ENCODE data around the gene SLC8A2. TPM values are rescaled to one million over a fixed set of nuclear protein-coding genes. Genes with fewer than 3 reads are reported as not detected.
"Not testable (repeated sequence)": the region's sequence is repeated elsewhere in the genome, so short reads cannot be mapped to it uniquely, and the experiment has no call there.

The SLC8A2 gene
- total and polyA plus RNA-seq, 8 donors, result 0.06 to 0.34 (median 0.20) TPM; not detected in 1

GRCh38 chr19:47487551-47488515 lies 16.1 kb upstream of the SLC8A2 start:
- ATAC-seq (no peak), DNase-seq (peak in 1 of 4 donors; percentile 41)
- Histone ChIP-seq H3K27ac (no peak overlapping the region), H3K4me3 (no peak overlapping the region), H3K36me3 (peaks cover 0 to 64% of the 10 kb centered on the region in 2 donors), H3K4me1 (peaks cover 5 to 20% of the 10 kb centered on the region in 2 donors), H3K27me3 (no peaks in the 10 kb centered on the region), H3K9me3 (no peaks in the 10 kb centered on the region)
- TF ChIP-seq, protein P1, sequence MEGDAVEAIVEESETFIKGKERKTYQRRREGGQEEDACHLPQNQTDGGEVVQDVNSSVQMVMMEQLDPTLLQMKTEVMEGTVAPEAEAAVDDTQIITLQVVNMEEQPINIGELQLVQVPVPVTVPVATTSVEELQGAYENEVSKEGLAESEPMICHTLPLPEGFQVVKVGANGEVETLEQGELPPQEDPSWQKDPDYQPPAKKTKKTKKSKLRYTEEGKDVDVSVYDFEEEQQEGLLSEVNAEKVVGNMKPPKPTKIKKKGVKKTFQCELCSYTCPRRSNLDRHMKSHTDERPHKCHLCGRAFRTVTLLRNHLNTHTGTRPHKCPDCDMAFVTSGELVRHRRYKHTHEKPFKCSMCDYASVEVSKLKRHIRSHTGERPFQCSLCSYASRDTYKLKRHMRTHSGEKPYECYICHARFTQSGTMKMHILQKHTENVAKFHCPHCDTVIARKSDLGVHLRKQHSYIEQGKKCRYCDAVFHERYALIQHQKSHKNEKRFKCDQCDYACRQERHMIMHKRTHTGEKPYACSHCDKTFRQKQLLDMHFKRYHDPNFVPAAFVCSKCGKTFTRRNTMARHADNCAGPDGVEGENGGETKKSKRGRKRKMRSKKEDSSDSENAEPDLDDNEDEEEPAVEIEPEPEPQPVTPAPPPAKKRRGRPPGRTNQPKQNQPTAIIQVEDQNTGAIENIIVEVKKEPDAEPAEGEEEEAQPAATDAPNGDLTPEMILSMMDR (IDR thresholded peaks at IDR 0.05), result no peak
- intact Hi-C loops (cut with DNase I), result no loop called here

DNA sequence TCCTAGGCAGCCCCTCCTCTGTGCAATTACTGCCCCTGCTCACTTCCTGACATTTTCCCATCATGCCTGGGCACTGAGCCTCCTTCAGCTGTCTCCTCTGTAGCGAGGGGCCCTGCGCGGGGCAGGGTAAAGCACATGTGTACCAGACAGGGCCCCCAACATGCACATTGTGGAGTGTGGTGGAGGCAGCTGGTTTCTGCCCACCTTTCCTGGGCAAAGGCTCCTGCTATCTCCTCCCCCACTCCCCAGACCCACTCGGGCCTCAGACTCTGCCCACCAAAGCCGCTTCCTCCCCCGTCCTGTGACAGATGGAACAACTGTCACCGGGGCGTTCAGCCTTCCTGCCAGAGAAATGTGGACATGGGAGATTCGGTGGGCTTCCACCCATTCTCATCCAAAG lies 15.2 kb upstream of the SLC8A2 start:
- no peak overlapping the region for H3K27ac ChIP-seq

DNA sequence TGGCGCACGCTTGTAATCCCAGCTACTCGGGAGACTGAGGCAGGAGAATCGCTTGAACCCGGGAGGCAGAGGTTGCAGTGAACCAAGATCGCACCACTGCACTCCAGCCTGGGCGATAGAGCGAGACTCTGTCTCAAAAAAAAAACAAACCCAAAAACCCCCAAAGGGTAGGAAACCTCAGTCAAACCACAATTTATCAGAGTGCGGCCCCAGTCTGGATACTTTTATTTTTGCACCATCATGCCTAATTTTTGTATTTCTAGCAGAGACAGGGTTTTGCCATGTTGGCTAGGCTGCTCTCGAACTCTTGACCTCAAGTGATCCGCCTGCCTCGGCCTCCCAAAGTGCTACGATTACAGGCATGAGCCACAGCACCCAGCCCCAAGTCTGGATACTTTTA lies 14.5 kb upstream of the SLC8A2 start:
- ATAC-seq; intact Hi-C loops (cut with DNase I); H3K9me3 ChIP-seq; H3K27ac ChIP-seq; DNase-seq; H3K27me3 ChIP-seq; H3K4me3 ChIP-seq: not testable (repeated sequence)
- Histone ChIP-seq H3K36me3 (peaks cover 0 to 48% of the 10 kb centered on the region in 2 donors), H3K4me1 (peaks cover 5 to 20% of the 10 kb centered on the region in 2 donors)

More for the DNA sequence above, 15.2 kb upstream of the SLC8A2 start:
- peak in 1 of 4 donors; percentile 39 for DNase-seq
- Histone ChIP-seq H3K9me3 (no peaks in the 10 kb centered on the region), H3K36me3 (peaks cover 0 to 55% of the 10 kb centered on the region in 2 donors), H3K27me3 (no peaks in the 10 kb centered on the region), H3K4me3 (no peak overlapping the region), H3K4me1 (peaks cover 5 to 20% of the 10 kb centered on the region in 2 donors)
- TF ChIP-seq, protein P1 (IDR thresholded peaks at IDR 0.05), result no peak
- ATAC-seq, result no peak
- intact Hi-C loops (cut with DNase I), result no loop called here

- Histone ChIP-seq H3K27ac (peak overlapping the region in 1 of 2 donors; percentile 92), H3K27me3 (no peaks in the 10 kb centered on the region)
Measured at GRCh38 chr19:47485210-47485609, 13.5 kb upstream of the SLC8A2 start.

DNA sequence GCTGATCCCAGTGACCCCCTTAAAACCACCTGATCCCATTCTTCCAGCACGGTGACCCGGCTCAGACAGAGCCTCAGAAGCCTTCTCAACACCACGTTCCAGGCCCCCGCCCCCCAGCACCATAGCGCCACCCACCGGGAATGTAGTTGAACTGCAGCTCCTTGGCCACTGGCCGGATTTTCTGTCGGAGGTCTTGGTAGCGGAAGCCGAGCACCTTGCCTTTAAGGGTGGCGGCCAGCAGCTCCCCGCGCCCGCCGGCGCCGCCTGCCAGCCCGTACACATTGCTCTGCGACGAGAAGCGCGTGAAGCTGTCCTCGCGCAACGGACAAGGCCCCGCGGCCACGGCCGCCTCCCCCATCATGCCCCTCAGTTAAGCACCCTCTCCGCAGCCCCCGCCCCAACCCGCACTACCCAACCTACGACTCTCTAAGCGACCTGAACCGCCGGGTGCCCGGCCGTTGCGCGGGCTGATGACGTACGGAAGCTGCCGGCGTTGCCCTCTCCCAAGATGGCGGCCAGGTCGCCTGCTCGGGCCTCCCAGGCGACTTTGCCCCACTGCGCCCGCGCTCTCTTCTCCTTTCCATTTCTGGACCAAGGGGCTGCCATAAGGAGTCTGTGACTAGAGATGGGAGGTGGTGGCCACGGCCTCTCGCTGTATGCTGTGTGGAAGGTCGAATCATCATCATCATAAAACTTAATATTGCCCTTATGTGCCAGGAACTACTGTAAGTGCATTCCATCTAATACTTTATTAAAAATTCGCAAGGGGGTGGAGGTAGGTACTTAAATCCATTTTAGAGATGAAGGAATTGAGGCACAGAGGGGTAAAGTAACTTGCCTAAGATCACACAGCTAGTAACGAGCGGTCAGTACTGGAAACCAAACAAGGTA lies 12.4 kb upstream of the SLC8A2 start, which contains the start of gene KPTN:
TSS of gene KPTN (minus strand) at position 420 of the 891 bp plus-strand sequence. CDS start at position 361, 59 bp downstream.
- H3K9me3 ChIP-seq, result no peaks in the 10 kb centered on the region
- peak within 1 kb of the TSS; percentile 79 to 92 for H3K27ac ChIP-seq
- no peaks in the 10 kb centered on the region for H3K27me3 ChIP-seq
- TF ChIP-seq, protein P1 (IDR thresholded peaks at IDR 0.05), result peak; percentile 74 to 79
- intact Hi-C loops (cut with DNase I), result no loop called here
- ATAC-seq (peak; percentile 93), DNase-seq (peak; percentile 90 to 97 (median 92))
- peak within 1 kb of the TSS; percentile 46 to 56 for H3K4me3 ChIP-seq
- H3K4me1 ChIP-seq, result peaks cover 5 to 20% of the 10 kb centered on the region in 2 donors
- H3K36me3 ChIP-seq, result peaks cover 0 to 29% of the 10 kb centered on the region in 2 donors

More at GRCh38 chr19:47485210-47485609, 13.5 kb upstream of the SLC8A2 start:
- H3K4me3 ChIP-seq, result peak overlapping the region in 1 of 2 donors; percentile 56
- DNase-seq (no peak), ATAC-seq (no peak)
- H3K36me3 ChIP-seq, result peaks cover 0 to 40% of the 10 kb centered on the region in 2 donors
- H3K9me3 ChIP-seq, result no peaks in the 10 kb centered on the region
- peaks cover 5 to 20% of the 10 kb centered on the region in 2 donors for H3K4me1 ChIP-seq
- intact Hi-C loops (cut with DNase I), result no loop called here
- TF ChIP-seq, protein P1 (IDR thresholded peaks at IDR 0.05), result no peak
